PC-9 (cell line): ENCODE measurements around the gene DSTN. TPM values are rescaled to one million over a fixed set of nuclear protein-coding genes. Genes with fewer than 3 reads are reported as not detected.

ENCODE experiments used
- BruUV-seq: library from RNA; stranded (reverse); fragments of 400-500 nt; replicated peaks from 2 replicates; lab custom pipeline; 2021; lab: Mats Ljungman, UMichigan
- CTCF ChIA-PET: fragments of 300-600 bp; sonication (Branson Sonifier 250); formaldehyde crosslinking; loops from one replicate; lab custom pipeline; 2022; ENCODE audit warnings: antibody characterized with exemption; lab: Charles Lee
- POLR2A ChIA-PET: fragments of 300-600 bp; sonication (Branson Sonifier 250); formaldehyde crosslinking; loops from one replicate; lab custom pipeline; 2022; ENCODE audit warnings: antibody characterized with exemption; ENCODE audit not compliant: unreplicated experiment; lab: Charles Lee
- DNase-seq, 2 experiments: peaks; one replicate each; pipeline versions ENCODE4 v3.0.0 to v3.0.0-alpha.2; 2015 to 2022; ENCODE audit warnings: mixed read lengths in 1 of 2
- H2AFZ ChIP-seq: fragments of 200-600 bp; sonication (generic); 2 replicates; pipeline ENCODE4 v1.8.1; 2017; ENCODE audit warnings: antibody characterized with exemption
- H3F3A ChIP-seq: fragments of 200-600 bp; sonication (generic); 2 replicates; pipeline ENCODE4 v1.8.1; 2017; ENCODE audit warnings: antibody characterized with exemption, mild to moderate bottlenecking, low read depth; ENCODE audit not compliant: insufficient read depth
- H3K27ac ChIP-seq: fragments of 200-600 bp; sonication (generic); 2 replicates; pipeline ENCODE4 v1.6.1; 2016; ENCODE audit warnings: mixed run types
- H3K27me3 ChIP-seq: fragments of 200-600 bp; sonication (generic); 2 replicates; pipeline ENCODE4 v1.6.1; 2016; ENCODE audit warnings: low read depth, mixed run types; ENCODE audit not compliant: insufficient read depth
- H3K36me3 ChIP-seq: fragments of 200-600 bp; sonication (generic); 2 replicates; pipeline ENCODE4 v1.6.1; 2016; ENCODE audit warnings: low read depth, mixed run types
- H3K4me1 ChIP-seq: fragments of 200-600 bp; sonication (generic); replicated peaks from 2 replicates; pipeline ENCODE4 v1.6.1; 2016; ENCODE audit warnings: mixed run types; ENCODE audit not compliant: insufficient read depth
- H3K4me2 ChIP-seq: fragments of 200-600 bp; sonication (generic); 2 replicates; pipeline ENCODE4 v1.6.1; 2017; ENCODE audit warnings: mixed run types
- H3K4me3 ChIP-seq: fragments of 200-600 bp; sonication (generic); 2 replicates; pipeline ENCODE4 v1.6.1; 2016; ENCODE audit warnings: mixed run types
- H3K79me2 ChIP-seq: fragments of 200-600 bp; sonication (generic); 2 replicates; pipeline ENCODE4 v1.6.1; 2017; ENCODE audit warnings: low read depth, mixed run types
- H3K9me2 ChIP-seq: fragments of 200-600 bp; sonication (generic); 2 replicates; pipeline ENCODE4 v1.8.1; 2017; ENCODE audit warnings: mild to moderate bottlenecking; ENCODE audit not compliant: insufficient read depth
- H3K9me3 ChIP-seq: fragments of 200-600 bp; sonication (generic); 2 replicates; pipeline ENCODE4 v1.8.1; 2016; ENCODE audit warnings: low read depth; ENCODE audit not compliant: insufficient read depth
- H4K20me1 ChIP-seq: fragments of 200-600 bp; sonication (generic); 2 replicates; pipeline ENCODE4 v1.8.1; 2017; ENCODE audit not compliant: insufficient read depth
- EZH2 ChIP-seq: fragments of 200-600 bp; sonication (generic); IDR thresholded peaks from 2 replicates; pipeline ENCODE4 v1.8.0; 2017; ENCODE audit warnings: antibody characterized with exemption, low read depth
- intact Hi-C: fragments of 100-400 bp; cut with micrococcal nuclease; formaldehyde crosslinking; loops from one replicate; pipeline ENCODE4 v1.10.0; 2022; ENCODE audit not compliant: unreplicated experiment
- total RNA-seq: library from RNA; stranded (reverse); gene quantifications from 2 replicates; pipeline ENCODE4 v1.2.3, GENCODE V29; 2021
- TF ChIP-seq, protein P1 (sequence below): fragments of 200-600 bp; sonication (generic); conservative IDR thresholded peaks from 2 replicates; pipeline ENCODE4 v1.6.1; 2017; ENCODE audit warnings: mixed run types, antibody characterized with exemption, mild to moderate bottlenecking, moderate library complexity

DSTN gene
- total RNA-seq, 1 experiment from 2014 or later = 366 TPM

DNA sequence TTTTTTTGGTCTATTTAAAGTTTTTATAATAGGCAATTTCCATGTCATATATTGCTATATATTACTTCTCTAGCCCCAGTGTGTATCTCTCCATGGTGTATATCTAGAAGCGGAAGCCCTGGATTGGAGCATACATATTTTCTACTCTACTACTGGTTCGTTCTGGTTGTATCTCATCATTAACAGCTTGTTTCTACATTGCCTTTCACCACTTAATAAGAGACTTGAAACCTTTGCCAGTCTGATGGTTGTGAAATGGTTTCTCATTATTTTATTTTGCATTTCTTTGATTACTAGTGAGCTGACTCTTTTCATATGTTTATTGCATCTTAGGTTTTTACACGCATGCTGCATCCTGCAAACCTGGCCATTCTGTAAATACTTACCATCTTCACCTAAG is 3.6 kb downstream of the DSTN start:
- no peak overlapping the region for H3K27ac ChIP-seq
- no peak overlapping the region; the same call in 1 of the 2 replicates for H3K4me3 ChIP-seq
- CTCF ChIA-PET = no interaction called here
- no peaks in the 10 kb centered on the region for H3K9me2 ChIP-seq
- no peak overlapping the region for H2AFZ ChIP-seq
- intact Hi-C loops = no loop called here
- H3K9me3 ChIP-seq = no peaks in the 10 kb centered on the region
- H3F3A ChIP-seq = peaks cover 9% of the 10 kb centered on the region; the same call in 1 of the 2 replicates
- H3K4me2 ChIP-seq = 0 out of 2 replicates have a peak overlapping the region, but pooled peaks have one; percentile 90
- no peaks in the 10 kb centered on the region for H3K27me3 ChIP-seq
- H3K79me2 ChIP-seq = peaks cover 86% of the 10 kb centered on the region
- DNase-seq = no peak
- H4K20me1 ChIP-seq = peaks cover 70% of the 10 kb centered on the region
- TF ChIP-seq, protein P1, sequence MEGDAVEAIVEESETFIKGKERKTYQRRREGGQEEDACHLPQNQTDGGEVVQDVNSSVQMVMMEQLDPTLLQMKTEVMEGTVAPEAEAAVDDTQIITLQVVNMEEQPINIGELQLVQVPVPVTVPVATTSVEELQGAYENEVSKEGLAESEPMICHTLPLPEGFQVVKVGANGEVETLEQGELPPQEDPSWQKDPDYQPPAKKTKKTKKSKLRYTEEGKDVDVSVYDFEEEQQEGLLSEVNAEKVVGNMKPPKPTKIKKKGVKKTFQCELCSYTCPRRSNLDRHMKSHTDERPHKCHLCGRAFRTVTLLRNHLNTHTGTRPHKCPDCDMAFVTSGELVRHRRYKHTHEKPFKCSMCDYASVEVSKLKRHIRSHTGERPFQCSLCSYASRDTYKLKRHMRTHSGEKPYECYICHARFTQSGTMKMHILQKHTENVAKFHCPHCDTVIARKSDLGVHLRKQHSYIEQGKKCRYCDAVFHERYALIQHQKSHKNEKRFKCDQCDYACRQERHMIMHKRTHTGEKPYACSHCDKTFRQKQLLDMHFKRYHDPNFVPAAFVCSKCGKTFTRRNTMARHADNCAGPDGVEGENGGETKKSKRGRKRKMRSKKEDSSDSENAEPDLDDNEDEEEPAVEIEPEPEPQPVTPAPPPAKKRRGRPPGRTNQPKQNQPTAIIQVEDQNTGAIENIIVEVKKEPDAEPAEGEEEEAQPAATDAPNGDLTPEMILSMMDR = no peak
- peaks cover 32% of the 10 kb centered on the region for H3K4me1 ChIP-seq
- POLR2A ChIA-PET = interaction anchor here (0.7 kb wide), 1 partner anchor 37 kb away, joined by 5 read pairs; no protein-coding TSS in a partner anchor
- no TSS peak for BruUV-seq
- peaks cover 20% of the 10 kb centered on the region for H3K36me3 ChIP-seq

DNA sequence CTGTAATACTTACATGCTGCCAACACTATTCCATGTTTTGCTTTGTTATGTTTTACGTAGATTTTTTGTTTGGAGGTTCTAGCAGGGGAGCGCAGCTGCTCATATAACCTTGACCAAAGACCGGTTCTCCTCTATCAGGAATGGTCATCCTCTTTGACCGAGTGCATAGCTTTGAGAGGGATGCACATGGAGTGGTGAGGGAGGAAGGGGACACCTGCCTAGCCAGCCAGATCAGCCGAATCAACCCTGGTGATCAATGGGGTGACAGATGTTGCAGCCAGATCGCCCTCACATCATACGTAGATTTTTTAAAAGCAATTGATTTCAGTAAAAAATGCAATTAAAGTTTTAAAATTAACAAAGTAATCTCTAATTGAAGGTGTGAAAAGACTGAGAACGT is 6.3 kb downstream of the DSTN start:
- DNase-seq = no peak
- Histone ChIP-seq H3K4me1 (peaks cover 49% of the 10 kb centered on the region), H3K4me2 (no peak overlapping the region), H3K27ac (no peak overlapping the region), H3K36me3 (peaks cover 25% of the 10 kb centered on the region), H3K9me2 (no peaks in the 10 kb centered on the region), H3K9me3 (no peaks in the 10 kb centered on the region), H2AFZ (no peak overlapping the region), H3K4me3 (no peak overlapping the region), H3F3A (peaks cover 7% of the 10 kb centered on the region; the same call in 1 of the 2 replicates), H4K20me1 (peaks cover 89% of the 10 kb centered on the region), H3K27me3 (no peaks in the 10 kb centered on the region), H3K79me2 (peaks cover 100% of the 10 kb centered on the region)
- no TSS peak for BruUV-seq
- CTCF ChIA-PET = no interaction called here
- TF ChIP-seq EZH2 = no peak
- TF ChIP-seq, protein P1 = no peak
- intact Hi-C loops = no loop called here
- POLR2A ChIA-PET = interaction anchor here (1.0 kb wide), 1 partner anchor 19 kb away, joined by 4 read pairs; no protein-coding TSS in a partner anchor

DNA sequence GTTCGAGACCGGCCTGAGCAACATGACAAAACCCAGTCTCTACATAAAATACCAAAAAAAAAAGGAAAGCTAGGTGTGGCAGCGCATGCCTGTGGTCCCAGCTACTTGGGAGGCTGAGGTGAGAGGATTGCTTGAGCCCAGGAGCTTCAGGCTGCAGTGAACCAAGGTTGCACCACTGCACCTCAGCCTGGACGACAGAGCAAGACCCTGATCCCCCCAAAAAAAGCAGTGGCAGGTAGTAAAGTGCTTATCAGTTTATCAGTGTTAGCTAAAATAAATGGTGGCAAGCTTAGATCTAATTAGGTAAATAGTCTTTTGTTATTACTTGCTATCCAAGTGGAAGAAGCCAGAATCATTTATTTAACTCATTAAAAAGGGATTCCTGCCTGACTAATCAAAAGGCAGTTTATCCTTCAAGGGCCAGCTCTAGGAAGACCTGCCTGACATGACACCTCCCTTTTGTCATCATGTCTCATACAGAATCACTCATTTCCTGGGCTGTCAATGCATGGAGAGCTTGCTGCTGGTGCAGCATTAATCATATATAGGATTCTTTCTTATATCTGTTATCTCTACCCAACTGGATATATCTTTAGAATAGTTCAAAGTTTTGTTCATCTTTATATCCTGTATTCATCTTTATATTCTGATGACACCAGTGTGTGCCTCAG is 9.6 kb downstream of the DSTN start:
- Histone ChIP-seq H3K27ac (no peak overlapping the region), H3K4me1 (peaks cover 41% of the 10 kb centered on the region), H3K79me2 (peaks cover 99% of the 10 kb centered on the region), H3F3A (peaks cover 13% of the 10 kb centered on the region; the same call in 1 of the 2 replicates), H3K9me3 (no peaks in the 10 kb centered on the region; the same call in 1 of the 2 replicates), H3K36me3 (peaks cover 16% of the 10 kb centered on the region), H3K9me2 (no peaks in the 10 kb centered on the region), H4K20me1 (peaks cover 76% of the 10 kb centered on the region), H3K4me2 (no peak overlapping the region), H3K27me3 (no peaks in the 10 kb centered on the region), H3K4me3 (no peak overlapping the region), H2AFZ (no peak overlapping the region)
- ChIA-PET CTCF (interaction anchor here (0.5 to 1.0 kb wide), 2 partner anchors 31 to 75 kb away, joined by 3 to 6 read pairs; no protein-coding TSS in a partner anchor), POLR2A (interaction anchor here (0.6 kb wide), 2 partner anchors 95 to 928 kb away, joined by 3 to 4 read pairs; no protein-coding TSS in a partner anchor)
- intact Hi-C loops = no loop called here
- TF ChIP-seq EZH2 = no peak
- TF ChIP-seq, protein P1 = no peak
- DNase-seq = no peak
- no TSS peak for BruUV-seq
